DMS153 treated with DMSO at 0.1 percent for 48 hours (cell line): ENCODE results near the gene NPTN.
"Not testable (repeated sequence)": the region's sequence is repeated elsewhere in the genome, so short reads cannot be mapped to it uniquely, and the experiment has no call there.

Source experiments
- DNase-seq: peaks from one replicate; lab custom pipeline; 2025; ENCODE audit not compliant: unreplicated experiment; lab: John Stamatoyannopoulos, UW

NPTN gene

DNA sequence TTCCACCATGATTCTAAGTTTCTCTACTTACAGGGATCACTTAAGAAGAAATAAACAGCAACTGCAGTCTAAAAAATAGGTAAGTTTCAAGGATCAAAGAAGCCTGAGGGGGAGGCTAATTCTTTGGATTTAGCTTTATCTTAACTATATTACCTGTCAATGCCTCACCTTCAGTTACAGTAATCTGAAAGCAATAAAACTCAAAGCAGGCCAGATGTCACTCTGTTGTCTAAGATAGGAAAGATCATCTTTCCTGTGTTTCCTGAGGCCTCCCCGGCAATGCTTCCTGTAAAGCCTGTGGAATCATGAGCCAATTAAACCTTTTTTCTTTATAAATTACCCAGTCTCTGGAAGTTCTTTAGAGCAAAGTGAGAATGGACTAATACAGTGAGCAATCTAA, 60.2 kb downstream of the NPTN start:
- DNase-seq = no peak

GRCh38 chr15:73572296-73572695, 60.9 kb downstream of the NPTN start:
- DNase-seq = no peak

DNA sequence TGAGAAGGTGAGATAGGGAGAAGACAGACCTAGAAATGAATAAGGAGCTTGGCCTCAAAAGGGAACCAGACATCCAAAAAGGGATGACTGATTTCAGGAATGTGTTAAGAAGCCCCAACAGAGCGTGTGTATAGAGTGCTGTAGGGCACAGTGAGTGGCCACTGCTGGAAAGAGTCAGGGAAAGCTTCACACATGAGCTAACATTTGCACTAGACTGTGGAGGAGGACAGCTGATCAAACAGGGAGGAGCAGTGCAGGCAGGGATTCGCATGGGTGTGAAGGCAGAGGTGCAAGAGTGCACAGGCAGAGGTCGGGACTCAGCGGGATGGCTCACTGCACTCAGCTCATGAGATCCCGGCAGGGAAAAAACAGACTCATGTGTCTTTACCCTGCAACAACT, 61.8 kb downstream of the NPTN start:
- no peak for DNase-seq

DNA sequence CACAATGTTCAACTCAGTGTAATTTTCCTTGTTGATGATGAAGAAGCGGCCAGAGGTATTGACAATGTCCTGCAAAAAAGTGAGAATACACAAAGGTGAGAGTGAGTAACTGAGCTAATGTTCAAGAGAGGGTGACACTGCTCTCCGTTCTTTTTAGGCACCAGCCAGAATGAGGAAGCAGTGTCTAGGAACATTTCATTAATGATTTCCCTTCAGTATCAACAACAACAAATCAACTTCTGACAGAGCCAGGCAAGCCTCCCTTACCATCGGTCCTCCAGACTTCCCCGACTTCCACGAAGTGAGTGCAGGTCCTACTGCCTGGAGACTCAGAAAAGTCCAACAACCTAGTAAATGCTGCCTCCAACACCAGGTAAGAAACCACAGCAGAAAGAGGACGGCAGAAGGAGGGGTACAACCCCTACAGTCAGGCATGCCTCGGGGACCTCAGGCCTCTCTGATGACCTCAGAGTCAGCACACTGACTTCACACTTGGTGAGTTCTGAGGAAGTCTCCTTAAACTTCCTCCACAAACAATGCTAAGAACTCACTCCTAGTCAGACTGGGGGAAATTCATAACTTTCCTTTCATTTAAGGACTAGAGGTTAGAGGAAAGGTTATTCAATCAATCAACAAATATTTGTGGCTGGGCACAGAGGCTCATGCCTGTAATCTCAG, 62.7 kb downstream of the NPTN start:
- no peak for DNase-seq

- DNase-seq = no peak
These were observed 63.8 kb downstream of the NPTN start for GRCh38 chr15:73569361-73569760.

- no peak for DNase-seq
These were observed 64.5 kb downstream of the NPTN start for GRCh38 chr15:73568564-73569280.

GRCh38 chr15:73567020-73567419, 66.2 kb downstream of the NPTN start:
- no peak for DNase-seq

GRCh38 chr15:73564255-73564654, 68.9 kb downstream of the NPTN start:
- DNase-seq = no peak

DNA sequence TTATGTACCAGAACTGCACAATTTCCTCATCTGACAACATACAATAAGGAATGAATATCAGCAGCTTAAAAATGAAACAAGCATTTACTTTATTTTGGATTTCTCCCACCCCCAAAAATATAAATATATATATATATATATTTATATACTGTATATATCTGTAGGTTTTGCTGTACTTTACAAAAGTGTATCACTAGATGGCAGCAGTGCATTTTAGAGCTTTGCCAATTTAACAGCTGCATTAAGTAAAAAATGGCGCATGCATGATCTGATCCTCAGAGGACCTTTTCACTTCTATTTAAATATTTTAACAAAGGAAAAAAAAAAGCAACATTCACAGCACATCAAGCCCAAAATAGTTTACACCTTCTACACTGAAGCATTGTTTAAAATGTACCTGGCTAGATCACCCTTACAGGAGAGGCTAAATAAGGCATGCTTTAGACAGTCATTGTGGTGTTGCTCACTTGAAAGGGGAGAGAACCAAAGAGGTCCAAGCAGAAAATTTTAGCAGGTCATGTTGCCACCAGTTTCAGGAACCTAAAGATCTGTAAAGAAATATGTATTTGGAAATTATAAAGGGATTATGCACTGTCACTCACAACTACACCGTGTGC, 72.6 kb downstream of the NPTN start:
- peak; percentile 2 for DNase-seq

GRCh38 chr15:73558529-73558928, 74.7 kb downstream of the NPTN start:
- DNase-seq = no peak

GRCh38 chr15:73555080-73555479, 78.1 kb downstream of the NPTN start:
- no peak for DNase-seq

- DNase-seq = no peak
These were observed 83.0 kb downstream of the NPTN start for GRCh38 chr15:73550190-73550589.

DNA sequence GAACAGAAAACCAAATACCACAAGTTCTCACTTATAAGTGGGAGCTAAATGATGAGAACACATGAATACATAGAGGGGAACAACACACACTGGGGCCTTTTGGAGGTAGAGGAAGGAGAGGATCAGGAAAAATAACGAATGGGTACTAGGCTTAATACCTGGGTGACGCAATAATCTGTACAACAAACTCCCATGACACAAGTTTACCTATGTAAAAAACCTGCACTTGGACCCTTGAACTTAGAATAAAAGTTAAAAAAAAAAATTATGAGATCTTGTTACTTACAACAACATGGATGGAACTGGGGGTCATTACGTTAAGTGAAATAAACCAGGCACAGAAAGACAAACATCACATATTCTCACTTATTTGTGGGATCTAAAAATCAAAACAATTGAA, 84.3 kb downstream of the NPTN start:
- not testable (repeated sequence) for DNase-seq

DNA sequence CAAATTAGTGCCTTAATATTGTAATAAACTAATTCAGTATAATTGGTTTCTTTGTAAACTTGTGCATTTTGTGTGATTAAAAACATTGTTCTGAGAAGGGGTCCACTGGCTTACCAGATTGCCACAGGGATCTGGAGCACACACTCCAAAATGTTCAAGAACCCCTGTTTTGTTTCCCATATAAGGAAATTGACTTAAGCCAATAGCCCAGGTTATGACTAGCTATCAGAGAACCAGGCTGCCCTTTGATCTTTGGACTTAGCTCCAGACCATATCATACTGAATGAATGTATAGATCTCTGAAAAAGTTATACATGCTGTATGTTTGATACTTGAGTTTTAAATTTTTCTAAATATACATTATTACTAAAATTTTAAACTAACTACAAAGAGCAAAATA, 91.7 kb downstream of the NPTN start:
- DNase-seq = no peak

DNA sequence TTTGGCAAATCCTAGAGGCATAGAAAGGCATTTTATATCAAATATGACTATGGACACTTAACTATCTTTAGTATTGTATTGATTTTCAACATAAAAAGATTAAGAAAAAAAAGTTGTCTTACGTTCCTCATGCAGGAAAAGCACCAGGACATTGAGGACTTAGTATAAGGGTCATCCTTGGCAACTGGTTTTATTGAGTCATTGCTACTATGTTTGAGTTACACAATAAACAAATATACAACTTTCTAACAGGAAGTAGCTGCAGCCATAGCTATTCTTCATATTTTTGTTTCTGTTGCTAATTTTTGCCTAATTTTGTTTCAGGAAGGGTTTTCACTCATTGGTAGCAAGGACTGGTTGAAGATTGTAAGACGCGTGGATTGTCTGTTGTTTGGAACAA, 93.0 kb downstream of the NPTN start:
- no peak for DNase-seq

DNA sequence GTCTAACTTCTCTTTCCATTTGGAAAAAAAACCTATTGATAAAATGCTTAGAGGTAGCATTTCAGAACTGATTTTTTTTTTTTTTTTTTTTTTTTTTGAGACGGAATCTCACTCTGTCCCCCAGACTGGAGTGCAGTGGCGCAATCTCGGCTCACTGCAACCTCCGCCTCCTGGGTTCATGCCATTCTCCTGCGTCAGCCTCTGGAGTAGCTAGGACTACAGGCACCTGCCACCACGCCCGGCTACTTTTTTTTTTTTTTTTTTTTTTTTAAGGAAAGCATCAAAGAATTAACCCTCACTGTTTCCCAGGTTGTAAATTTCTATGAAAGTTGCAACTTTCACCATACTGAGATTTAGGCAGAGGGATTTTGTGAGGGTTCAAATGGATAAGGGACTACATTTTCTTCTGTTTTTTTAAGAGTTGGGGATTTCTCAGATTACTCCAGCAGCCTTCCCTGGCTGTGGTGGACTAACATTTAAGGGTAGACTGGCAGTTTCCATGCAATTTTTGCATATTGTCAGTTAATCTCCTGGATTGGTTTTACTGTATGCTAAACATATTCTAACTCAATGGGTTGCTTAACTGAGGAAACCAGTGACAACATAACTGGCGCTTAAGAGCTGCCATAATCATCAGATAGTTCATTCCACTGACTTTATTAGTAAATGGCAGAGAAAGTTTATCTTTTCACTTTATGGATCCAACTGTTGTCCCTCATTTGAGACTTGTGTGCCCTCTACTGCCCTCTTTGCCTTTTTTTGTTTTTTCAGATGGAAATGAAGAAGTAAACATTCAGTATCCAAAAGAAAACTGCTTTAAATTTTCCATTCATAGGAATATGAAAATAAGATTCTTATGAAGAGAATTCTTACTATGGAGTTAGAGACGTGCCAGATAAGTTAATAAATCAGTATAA, 93.7 kb downstream of the NPTN start:
- DNase-seq = no peak

GRCh38 chr15:73538563-73539211, 94.5 kb downstream of the NPTN start:
- no peak for DNase-seq

DNA sequence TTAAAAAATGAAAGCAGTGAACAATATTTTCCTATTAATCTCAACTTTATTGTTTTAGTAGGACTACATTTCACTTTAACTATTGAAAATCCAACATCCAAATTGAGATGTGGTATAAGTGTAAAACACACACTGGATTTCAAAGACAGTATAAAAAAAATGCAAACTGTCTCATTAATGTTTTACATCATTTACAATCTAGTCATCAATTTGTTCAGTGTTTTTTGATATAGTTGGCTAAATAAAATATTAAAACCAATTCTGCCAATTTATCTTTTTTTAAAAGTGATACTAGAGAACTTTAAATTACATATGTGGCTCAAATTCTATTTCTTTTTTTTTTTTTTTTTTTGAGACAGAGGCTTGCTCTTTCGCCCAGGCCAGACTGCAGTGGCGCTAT, 95.1 kb downstream of the NPTN start:
- no peak for DNase-seq

- no peak for DNase-seq
These were observed 102.5 kb downstream of the NPTN start for GRCh38 chr15:73530649-73531048.

GRCh38 chr15:73527598-73527997, 105.6 kb downstream of the NPTN start:
- no peak for DNase-seq

DNA sequence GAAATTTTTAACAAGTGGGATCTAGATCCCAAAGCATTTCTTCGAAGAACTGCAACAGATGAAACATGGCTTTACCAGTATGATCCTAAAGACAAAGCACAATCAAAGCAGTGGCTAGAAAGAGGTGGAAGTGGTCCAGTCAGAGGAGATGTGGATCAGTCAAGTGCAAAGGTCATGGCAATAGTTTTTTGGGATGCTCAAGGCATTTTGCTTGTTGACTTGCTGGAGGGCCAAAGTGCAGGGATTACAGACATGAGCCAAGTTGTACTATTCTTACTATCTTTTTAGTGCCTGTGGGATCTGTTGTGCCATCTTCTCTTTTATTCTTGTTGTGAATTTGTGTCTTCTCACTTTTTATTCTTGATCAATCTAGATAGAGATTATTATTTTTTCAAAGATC, 108.3 kb downstream of the NPTN start:
- DNase-seq = no peak
